GM12873 (cell line): ENCODE measurements around the gene SLC35F3.

ENCODE experiments used
- TF ChIP-seq, protein P1 (sequence below): IDR thresholded peaks from 2 replicates; pipeline ENCODE4 v1.5.1; 2012; ENCODE audit warnings: low read depth, mild to moderate bottlenecking, moderate library complexity, low read length, control low read depth; ENCODE audit not compliant: insufficient read depth; ENCODE audit errors: missing control alignments

The SLC35F3 gene

DNA sequence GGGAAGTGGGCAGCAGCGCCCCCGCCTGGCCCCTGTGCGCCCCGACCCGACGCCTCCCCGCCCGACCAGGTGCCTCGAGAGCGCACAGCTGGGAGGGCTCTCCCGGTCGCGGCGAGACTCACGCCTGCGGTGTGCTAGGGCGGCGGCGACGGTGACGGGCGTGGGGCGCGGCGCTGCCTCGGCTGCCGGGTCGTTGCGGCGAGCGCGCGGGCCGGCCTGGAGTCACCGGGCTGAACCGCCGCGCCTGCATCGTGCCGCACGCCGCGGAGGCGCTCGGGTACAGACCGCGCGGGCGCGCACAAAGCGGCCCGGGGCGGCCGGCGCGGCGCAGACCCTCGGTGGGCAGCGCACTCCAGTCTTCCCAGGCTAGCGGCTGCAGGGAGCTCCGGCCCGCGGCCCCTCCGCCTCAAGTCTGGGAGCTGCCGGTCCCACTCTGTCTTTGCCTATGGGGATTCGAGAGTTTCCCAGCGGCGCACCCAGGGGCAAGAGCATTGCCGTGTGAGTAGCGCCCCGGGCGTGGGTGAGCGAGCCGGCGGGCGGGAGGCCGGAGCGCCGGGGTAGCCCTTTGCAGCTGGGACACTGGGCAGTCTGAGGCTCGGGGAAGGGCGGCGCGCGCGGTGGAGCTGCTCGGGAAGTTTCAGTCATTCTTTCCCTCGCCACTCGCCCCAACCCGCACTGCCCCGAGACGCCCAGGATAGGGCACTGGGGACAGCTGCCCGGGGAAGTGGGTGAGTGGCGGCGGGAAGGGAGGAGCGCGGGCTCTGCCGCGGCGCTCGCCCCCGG, at the start of gene SLC35F3:
Gene SLC35F3 (plus strand): TSS at position 44 of the 783 bp plus-strand sequence.
- TF ChIP-seq, protein P1, sequence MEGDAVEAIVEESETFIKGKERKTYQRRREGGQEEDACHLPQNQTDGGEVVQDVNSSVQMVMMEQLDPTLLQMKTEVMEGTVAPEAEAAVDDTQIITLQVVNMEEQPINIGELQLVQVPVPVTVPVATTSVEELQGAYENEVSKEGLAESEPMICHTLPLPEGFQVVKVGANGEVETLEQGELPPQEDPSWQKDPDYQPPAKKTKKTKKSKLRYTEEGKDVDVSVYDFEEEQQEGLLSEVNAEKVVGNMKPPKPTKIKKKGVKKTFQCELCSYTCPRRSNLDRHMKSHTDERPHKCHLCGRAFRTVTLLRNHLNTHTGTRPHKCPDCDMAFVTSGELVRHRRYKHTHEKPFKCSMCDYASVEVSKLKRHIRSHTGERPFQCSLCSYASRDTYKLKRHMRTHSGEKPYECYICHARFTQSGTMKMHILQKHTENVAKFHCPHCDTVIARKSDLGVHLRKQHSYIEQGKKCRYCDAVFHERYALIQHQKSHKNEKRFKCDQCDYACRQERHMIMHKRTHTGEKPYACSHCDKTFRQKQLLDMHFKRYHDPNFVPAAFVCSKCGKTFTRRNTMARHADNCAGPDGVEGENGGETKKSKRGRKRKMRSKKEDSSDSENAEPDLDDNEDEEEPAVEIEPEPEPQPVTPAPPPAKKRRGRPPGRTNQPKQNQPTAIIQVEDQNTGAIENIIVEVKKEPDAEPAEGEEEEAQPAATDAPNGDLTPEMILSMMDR: no peak

DNA sequence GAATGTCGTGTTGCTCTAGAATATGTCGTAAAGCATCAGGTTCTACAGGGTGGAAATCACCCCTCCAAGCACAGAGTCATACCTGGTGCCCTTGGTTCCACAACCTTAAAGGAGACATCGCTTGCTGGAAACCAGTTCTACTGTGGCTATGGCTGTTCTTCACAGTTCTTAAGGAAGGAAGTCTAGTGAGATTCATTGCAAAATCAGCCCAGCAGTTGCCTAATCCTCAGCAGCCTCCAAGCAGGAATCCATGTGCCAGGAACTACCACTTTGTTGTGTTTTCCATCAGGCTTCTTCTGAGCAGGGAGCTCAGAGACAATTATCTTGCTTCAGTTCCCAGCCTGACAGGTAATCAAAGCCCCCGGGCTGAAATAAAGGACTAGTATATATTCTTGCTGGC, 45.0 kb upstream of the SLC35F3 start:
- TF ChIP-seq, protein P1: no peak

DNA sequence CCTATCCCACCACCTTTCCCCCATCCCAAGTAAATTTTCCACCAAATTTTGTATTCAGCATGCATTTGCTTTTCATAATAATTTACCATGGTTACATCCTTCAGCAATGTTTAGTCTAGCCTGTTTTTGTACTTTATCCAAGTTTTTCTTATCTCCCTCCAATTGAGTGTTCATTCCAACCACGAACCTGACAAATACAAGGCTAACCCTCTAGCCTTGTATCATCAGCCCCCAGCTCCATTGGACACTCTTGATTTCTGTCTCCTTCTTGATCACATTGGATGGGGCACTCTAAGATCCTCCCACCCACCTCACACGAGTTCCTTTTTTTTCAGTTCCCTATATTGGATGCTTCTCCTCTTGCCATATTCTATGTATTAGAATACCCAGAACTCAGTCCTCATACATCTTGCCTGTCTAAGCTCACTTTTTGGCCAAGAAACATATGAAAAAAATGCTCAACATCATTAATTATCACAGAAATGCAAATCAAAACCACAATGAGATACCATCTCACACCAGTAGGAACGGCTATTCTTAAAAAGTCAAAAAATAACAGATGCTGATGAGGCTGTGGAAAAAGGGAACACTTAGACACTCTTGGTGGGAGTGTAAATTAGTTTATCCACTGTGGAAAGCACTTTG, 40.5 kb upstream of the SLC35F3 start:
- TF ChIP-seq, protein P1: no peak

DNA sequence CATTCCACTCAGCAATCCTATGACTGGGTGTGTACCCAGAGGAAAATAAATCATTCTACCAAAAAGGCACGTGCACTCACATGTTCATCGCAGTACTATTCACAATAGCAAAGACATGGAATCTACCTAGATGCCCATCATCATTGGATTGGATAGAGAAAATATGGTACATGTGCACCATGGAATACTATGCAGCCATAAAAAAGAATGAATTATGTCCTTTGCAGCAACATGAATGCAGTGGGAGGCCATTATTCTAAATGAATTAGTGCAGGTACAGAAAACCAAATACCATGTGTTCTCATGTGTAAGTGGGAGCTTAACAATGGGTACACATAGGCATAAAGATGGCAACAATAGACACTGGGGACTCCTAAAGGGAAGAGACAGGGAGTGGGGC, 39.9 kb upstream of the SLC35F3 start:
- TF ChIP-seq, protein P1: no peak

DNA sequence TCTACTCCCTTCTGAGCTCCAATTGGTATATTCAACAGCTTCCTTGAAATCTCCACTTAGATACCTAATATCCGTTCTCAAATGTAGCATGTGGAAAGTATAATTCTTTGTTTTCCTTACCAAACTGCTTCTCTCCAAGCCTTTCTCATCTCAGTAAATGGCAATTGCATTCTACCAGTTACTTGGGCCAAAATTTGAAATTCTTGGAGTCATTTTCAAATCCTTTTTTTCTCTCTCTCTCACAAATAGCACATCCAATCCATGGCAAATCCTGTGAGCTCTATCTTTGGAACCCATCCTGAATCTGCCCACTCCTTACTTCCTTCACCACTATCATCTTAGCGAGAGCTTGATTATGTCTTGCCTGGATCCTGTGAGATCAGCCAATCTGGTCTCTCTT, 39.3 kb upstream of the SLC35F3 start:
- TF ChIP-seq, protein P1: no peak

DNA sequence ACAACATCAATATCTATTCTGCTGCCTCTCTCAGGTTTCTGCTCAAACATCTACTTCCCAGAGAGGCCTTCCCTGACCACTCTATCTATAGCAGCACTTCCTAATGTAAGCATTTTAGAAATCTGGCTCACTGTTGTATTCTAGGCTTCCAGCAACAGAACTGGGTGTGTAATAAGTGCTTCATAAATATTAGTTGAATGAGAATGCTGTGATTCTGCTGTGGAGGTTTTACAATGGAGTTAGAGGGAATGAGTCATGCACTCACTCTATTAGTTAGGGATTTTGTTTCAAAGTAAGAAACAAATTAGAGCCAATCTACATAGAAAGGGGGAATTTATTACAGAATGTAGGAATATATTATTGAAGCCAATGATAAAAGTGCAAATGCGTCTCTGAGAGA, 38.6 kb upstream of the SLC35F3 start:
- TF ChIP-seq, protein P1: no peak

DNA sequence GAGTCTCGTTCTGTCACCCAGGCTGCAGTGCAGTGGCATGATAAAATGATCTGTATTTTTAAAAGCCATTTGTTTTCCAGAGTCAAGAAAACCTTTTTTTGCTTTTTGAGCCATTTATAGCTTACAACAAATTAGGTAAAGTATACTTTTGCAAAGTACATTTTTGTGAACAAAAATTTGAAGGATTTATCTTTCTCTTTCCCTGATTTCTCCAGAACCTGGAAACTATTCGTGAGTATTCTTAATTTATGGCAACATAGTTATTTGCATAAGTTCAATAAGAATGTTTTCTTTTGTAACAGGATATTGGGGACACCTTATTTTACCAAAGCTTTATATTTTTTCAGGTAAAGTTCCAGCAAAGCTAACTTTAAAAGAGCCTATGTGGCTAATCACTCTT, 37.4 kb upstream of the SLC35F3 start:
- TF ChIP-seq, protein P1: no peak
